ENCODE results near the gene SERINC5. TPM values are rescaled to one million over a fixed set of nuclear protein-coding genes. Genes with fewer than 3 reads are reported as not detected.

The SERINC5 gene
- total RNA-seq, 2 experiments from 2014 or later = 115 to 123 TPM

GRCh38 chr5:80149161-80149609 lies 106.7 kb downstream of the SERINC5 start:
- H3K27ac ChIP-seq (ENCODE audit: low read depth in 1 of 2, low read length in 2 of 2) = peak overlapping the region; percentile 4 to 23
- Mint-ChIP-seq H3K9me3 (no peaks in the 10 kb centered on the region), H3K27me3 (no peaks in the 10 kb centered on the region), H3K4me1 (ENCODE audit: low read depth) (peaks cover 76% of the 10 kb centered on the region), H3K4me3 (no peak overlapping the region), H3K36me3 (ENCODE audit: low read depth) (peaks cover 96% of the 10 kb centered on the region), H3K27ac (peak overlapping the region; percentile 98)
- peaks cover 79% of the 10 kb centered on the region for H3K36me3 ChIP-seq (ENCODE audit: insufficient read depth, low read length)
- TF ChIP-seq CTCF (IDR thresholded peaks at IDR 0.05) = no peak
- intact Hi-C loops (cut with DNase I, micrococcal nuclease) = loop anchor here in 1 of 2 experiments (5.0 kb wide), 1 partner anchor 57 kb away; no protein-coding TSS in a partner anchor
- ATAC-seq (ENCODE audit: poor library complexity) (no peak), DNase-seq (no peak)
- no peaks in the 10 kb centered on the region for H3K27me3 ChIP-seq (ENCODE audit: control insufficient read depth in 1 of 2, insufficient read depth in 2 of 2, low read length in 2 of 2)
- ChIA-PET CTCF (interaction anchor here (1.5 to 1.7 kb wide), 2 partner anchors 9 to 12 kb away, joined by 5 read pairs; no protein-coding TSS in a partner anchor), POLR2A (interaction anchor here (0.6 to 8.7 kb wide), 3 partner anchors 14 to 90 kb away, joined by 3 to 96 read pairs (median 10); no protein-coding TSS in a partner anchor)
- no peaks in the 10 kb centered on the region for H3K9me3 ChIP-seq (ENCODE audit: control insufficient read depth in 1 of 2, insufficient read depth in 1 of 2, low read length in 2 of 2)
- H3K4me3 ChIP-seq (ENCODE audit: low read length) = no peak overlapping the region
- peaks cover 62% of the 10 kb centered on the region for H3K4me1 ChIP-seq (ENCODE audit: insufficient read depth, low read length)

- Mint-ChIP-seq H3K27ac (peak overlapping the region; percentile 95), H3K36me3 (ENCODE audit: low read depth) (peaks cover 96% of the 10 kb centered on the region), H3K4me1 (ENCODE audit: low read depth) (peaks cover 76% of the 10 kb centered on the region), H3K9me3 (no peaks in the 10 kb centered on the region), H3K27me3 (no peaks in the 10 kb centered on the region), H3K4me3 (no peak overlapping the region)
- DNase-seq (no peak), ATAC-seq (ENCODE audit: poor library complexity) (no peak)
- H3K9me3 ChIP-seq (ENCODE audit: control insufficient read depth in 1 of 2, insufficient read depth in 1 of 2, low read length in 2 of 2) = no peaks in the 10 kb centered on the region
- intact Hi-C loops (cut with DNase I, micrococcal nuclease) = loop anchor here in 1 of 2 experiments (5.0 kb wide), 1 partner anchor 55 kb away; no protein-coding TSS in a partner anchor
- CTCF ChIA-PET = interaction anchor here (0.6 to 1.1 kb wide), 4 partner anchors 11 to 64 kb away, joined by 3 read pairs; no protein-coding TSS in a partner anchor
- POLR2A ChIA-PET = interaction anchor here (1.8 to 8.7 kb wide), 2 partner anchors 12 to 15 kb away, joined by 5 to 96 read pairs; no protein-coding TSS in a partner anchor
- H3K36me3 ChIP-seq (ENCODE audit: insufficient read depth, low read length) = peaks cover 90% of the 10 kb centered on the region
- no peak for TF ChIP-seq CTCF (IDR thresholded peaks at IDR 0.05)
- H3K4me3 ChIP-seq (ENCODE audit: low read length) = no peak overlapping the region
- H3K27ac ChIP-seq (ENCODE audit: low read depth in 1 of 2, low read length in 2 of 2) = peak overlapping the region in 1 of 2 donors; percentile 11
- peaks cover 57% of the 10 kb centered on the region for H3K4me1 ChIP-seq (ENCODE audit: insufficient read depth, low read length)
- H3K27me3 ChIP-seq (ENCODE audit: control insufficient read depth in 1 of 2, insufficient read depth in 2 of 2, low read length in 2 of 2) = no peaks in the 10 kb centered on the region
Measured at GRCh38 chr5:80147119-80147815, 108.6 kb downstream of the SERINC5 start.

- no peaks in the 10 kb centered on the region for H3K27me3 Mint-ChIP-seq
- H3K4me1 Mint-ChIP-seq (ENCODE audit: low read depth) = peaks cover 76% of the 10 kb centered on the region
Measured at GRCh38 chr5:80146046-80146445, 109.8 kb downstream of the SERINC5 start.

More at GRCh38 chr5:80146046-80146445, 109.8 kb downstream of the SERINC5 start:
- H3K4me3 ChIP-seq (ENCODE audit: low read length) = no peak overlapping the region
- ATAC-seq (ENCODE audit: poor library complexity) = no peak
- peaks cover 57% of the 10 kb centered on the region for H3K4me1 ChIP-seq (ENCODE audit: insufficient read depth, low read length)
- no peak for TF ChIP-seq CTCF (IDR thresholded peaks at IDR 0.05)
- H3K36me3 ChIP-seq (ENCODE audit: insufficient read depth, low read length) = peaks cover 85% of the 10 kb centered on the region
- Mint-ChIP-seq H3K36me3 (ENCODE audit: low read depth) (peaks cover 96% of the 10 kb centered on the region), H3K27ac (peak overlapping the region; percentile 95), H3K4me3 (no peak overlapping the region), H3K9me3 (no peaks in the 10 kb centered on the region)
- H3K27ac ChIP-seq (ENCODE audit: low read depth in 1 of 2, low read length in 2 of 2) = no peak overlapping the region
- peak in 2 of 14 experiments; percentile 26 to 34 for DNase-seq
- intact Hi-C loops (cut with DNase I, micrococcal nuclease) = loop anchor here in 1 of 2 experiments (5.0 kb wide), 1 partner anchor 54 kb away; no protein-coding TSS in a partner anchor
- POLR2A ChIA-PET = interaction anchor here (8.7 kb wide), 1 partner anchor 11 kb away, joined by 96 read pairs; no protein-coding TSS in a partner anchor
- H3K9me3 ChIP-seq (ENCODE audit: control insufficient read depth in 1 of 2, insufficient read depth in 1 of 2, low read length in 2 of 2) = no peaks in the 10 kb centered on the region
- CTCF ChIA-PET = interaction anchor here (1.0 kb wide), 1 partner anchor 63 kb away, joined by 3 read pairs; no protein-coding TSS in a partner anchor
- no peaks in the 10 kb centered on the region for H3K27me3 ChIP-seq (ENCODE audit: control insufficient read depth in 1 of 2, insufficient read depth in 2 of 2, low read length in 2 of 2)

Data from CD4-positive, alpha-beta T cell (primary cell).